OCI-LY1 (cell line): ENCODE results near the gene UBE2S.

Experiments
- H2AFZ ChIP-seq: fragments of 200-600 bp; sonication (generic), shearing (Covaris generic); 2 replicates; pipeline ENCODE4 v1.6.0; 2014; ENCODE audit warnings: antibody characterized with exemption, mild to moderate bottlenecking, low read length
- H3F3A ChIP-seq: fragments of 200-600 bp; sonication (generic), shearing (Covaris generic); 2 replicates; pipeline ENCODE4 v1.6.0; 2014; ENCODE audit warnings: mild to moderate bottlenecking, antibody characterized with exemption, low read length, moderate library complexity; ENCODE audit not compliant: insufficient read depth
- H3K27ac ChIP-seq: fragments of 200-600 bp; sonication (generic); 2 replicates; pipeline ENCODE4 v1.5.1; 2014; ENCODE audit warnings: low read length, mixed run types, mild to moderate bottlenecking, low read depth; ENCODE audit not compliant: poor library complexity, severe bottlenecking
- H3K27me3 ChIP-seq: fragments of 200-600 bp; sonication (generic); 2 replicates; pipeline ENCODE4 v1.6.0; 2014; ENCODE audit warnings: antibody characterized with exemption, mild to moderate bottlenecking, low read length, moderate library complexity; ENCODE audit not compliant: insufficient read depth
- H3K36me3 ChIP-seq: fragments of 200-600 bp; sonication (generic); 2 replicates; pipeline ENCODE4 v1.6.1; 2014; ENCODE audit warnings: mild to moderate bottlenecking, antibody characterized with exemption, low read length, moderate library complexity, mixed read lengths; ENCODE audit not compliant: insufficient read depth
- H3K4me1 ChIP-seq: fragments of 200-600 bp; sonication (generic); 2 replicates; pipeline ENCODE4 v1.5.1; 2014; ENCODE audit warnings: mild to moderate bottlenecking, low read length, moderate library complexity; ENCODE audit not compliant: insufficient read depth, severe bottlenecking
- H3K4me2 ChIP-seq: fragments of 200-600 bp; sonication (generic), shearing (Covaris generic); 2 replicates; pipeline ENCODE4 v1.6.1; 2014; ENCODE audit warnings: low read length
- H3K4me3 ChIP-seq: fragments of 200-600 bp; sonication (generic); 2 replicates; pipeline ENCODE4 v1.5.1; 2014; ENCODE audit warnings: low read length, low read depth, mild to moderate bottlenecking, mixed read lengths; ENCODE audit not compliant: poor library complexity, severe bottlenecking
- H3K79me2 ChIP-seq: fragments of 200-600 bp; shearing (Covaris generic); 2 replicates; pipeline ENCODE4 v1.6.1; 2016; ENCODE audit warnings: mixed run types, low read length, mixed read lengths; ENCODE audit not compliant: insufficient read depth
- H3K9ac ChIP-seq: fragments of 200-600 bp; sonication (generic), shearing (Covaris generic); 2 replicates; pipeline ENCODE4 v1.6.1; 2014; ENCODE audit warnings: mild to moderate bottlenecking, low read length, mixed read lengths
- H3K9me2 ChIP-seq: fragments of 200-600 bp; sonication (generic), shearing (Covaris generic); 2 replicates; pipeline ENCODE4 v1.6.1; 2014; ENCODE audit warnings: low read depth, mild to moderate bottlenecking, low read length, mixed read lengths
- H3K9me3 ChIP-seq: fragments of 200-600 bp; shearing (Covaris generic); 2 replicates; pipeline ENCODE4 v1.6.1; 2014; ENCODE audit warnings: low read length, mixed read lengths
- H4K20me1 ChIP-seq: fragments of 200-600 bp; sonication (generic), shearing (Covaris generic); 2 replicates; pipeline ENCODE4 v1.6.0; 2016; ENCODE audit warnings: mild to moderate bottlenecking, low read length; ENCODE audit not compliant: insufficient read depth
- CTCF ChIP-seq: fragments of 200-600 bp; sonication (generic), shearing (Covaris generic); IDR thresholded peaks from 2 replicates; pipeline ENCODE4 v1.5.1; 2017; ENCODE audit warnings: mild to moderate bottlenecking, antibody characterized with exemption, low read length, moderate library complexity, mixed read lengths
- EZH2 ChIP-seq: fragments of 200-600 bp; sonication (generic), shearing (Covaris generic); IDR thresholded peaks from 2 replicates; pipeline ENCODE4 v1.8.0; 2017; ENCODE audit warnings: borderline replicate concordance, mixed run types, mild to moderate bottlenecking, antibody characterized with exemption, low read length, moderate library complexity, mixed read lengths

The UBE2S gene

DNA sequence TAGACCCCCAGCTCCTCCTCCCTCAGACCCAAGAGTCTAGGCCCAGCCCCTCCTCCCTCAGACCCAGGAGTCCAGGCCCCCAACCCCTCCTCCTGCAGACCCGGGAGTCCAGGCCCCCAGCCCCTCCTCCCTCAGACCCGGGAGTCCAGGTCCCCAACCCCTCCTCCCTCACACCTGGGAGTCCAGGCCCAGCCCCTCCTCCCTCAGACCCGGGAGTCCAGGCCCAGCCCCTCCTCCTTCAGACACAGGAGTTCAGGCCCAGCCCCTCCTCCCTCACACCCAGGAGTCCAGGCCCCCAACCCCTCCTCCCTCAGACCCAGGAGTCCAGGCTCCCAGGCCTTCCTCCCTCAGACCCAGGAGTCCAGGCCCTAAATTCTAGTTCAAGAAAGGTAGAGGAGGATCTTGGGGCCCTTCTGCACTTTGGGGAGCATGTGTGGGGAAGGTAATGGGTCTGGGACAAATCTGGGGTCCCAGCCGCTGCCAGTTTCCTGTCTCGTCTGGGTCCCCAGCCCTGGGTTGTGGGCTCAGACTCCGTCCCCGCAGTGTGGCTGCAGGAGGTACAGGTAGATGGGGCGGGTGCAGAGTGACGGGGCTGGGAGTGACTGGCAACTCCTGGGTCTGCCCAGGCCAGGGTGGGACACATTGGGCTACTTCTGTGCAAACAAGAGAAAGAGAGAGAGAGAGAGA is 34.1 kb downstream of the UBE2S start:
- Histone ChIP-seq H3K9me2 (no peaks in the 10 kb centered on the region), H2AFZ (no peak overlapping the region), H3K27me3 (peaks cover 18% of the 10 kb centered on the region; the same call in 1 of the 2 replicates), H3K36me3 (no peaks in the 10 kb centered on the region), H4K20me1 (no peaks in the 10 kb centered on the region), H3K4me3 (no peak overlapping the region), H3K4me1 (peaks cover 4% of the 10 kb centered on the region), H3K79me2 (no peaks in the 10 kb centered on the region), H3K9me3 (no peaks in the 10 kb centered on the region), H3K4me2 (no peak overlapping the region), H3F3A (no peaks in the 10 kb centered on the region), H3K9ac (no peak overlapping the region), H3K27ac (no peak overlapping the region)
- TF ChIP-seq EZH2 (no peak), CTCF (no peak)

GRCh38 chr19:55372316-55373081 is 35.1 kb downstream of the UBE2S start:
- no peak overlapping the region for H3K27ac ChIP-seq
- H3K9ac ChIP-seq = no peak overlapping the region
- no peaks in the 10 kb centered on the region for H3K9me2 ChIP-seq
- TF ChIP-seq EZH2 (no peak), CTCF (no peak)
- H3K4me3 ChIP-seq = no peak overlapping the region
- peaks cover 18% of the 10 kb centered on the region; the same call in 1 of the 2 replicates for H3K27me3 ChIP-seq
- no peaks in the 10 kb centered on the region for H3K36me3 ChIP-seq
- no peaks in the 10 kb centered on the region for H3K79me2 ChIP-seq
- no peaks in the 10 kb centered on the region for H3F3A ChIP-seq
- H4K20me1 ChIP-seq = no peaks in the 10 kb centered on the region
- H2AFZ ChIP-seq = no peak overlapping the region
- H3K4me2 ChIP-seq = no peak overlapping the region
- peaks cover 4% of the 10 kb centered on the region for H3K4me1 ChIP-seq
- no peaks in the 10 kb centered on the region for H3K9me3 ChIP-seq

GRCh38 chr19:55370305-55370988 is 37.1 kb downstream of the UBE2S start, which contains the start of gene IL11:
Gene IL11, minus strand, starts transcription at chr19:55370463. Its CDS starts 153 bp downstream, at chr19:55370310.
- no peak within 1 kb of the TSS for H3K9ac ChIP-seq
- H3K4me3 ChIP-seq = no peak within 1 kb of the TSS

More at GRCh38 chr19:55370305-55370988, 37.1 kb downstream of the UBE2S start, which contains the start of gene IL11:
- no peaks in the 10 kb centered on the region for H4K20me1 ChIP-seq
- no peaks in the 10 kb centered on the region for H3K36me3 ChIP-seq
- no peak within 1 kb of the TSS for H3K27ac ChIP-seq
- H3K9me3 ChIP-seq = no peaks in the 10 kb centered on the region
- peak within 1 kb of the TSS; percentile 48; the same call in 1 of the 2 replicates for H3K4me2 ChIP-seq
- no peaks in the 10 kb centered on the region for H3K9me2 ChIP-seq
- TF ChIP-seq EZH2 = no peak
- H3K79me2 ChIP-seq = no peaks in the 10 kb centered on the region
- peaks cover 4% of the 10 kb centered on the region for H3K4me1 ChIP-seq
- peaks cover 6% of the 10 kb centered on the region; the same call in 1 of the 2 replicates for H3K27me3 ChIP-seq
- H2AFZ ChIP-seq = no peak within 1 kb of the TSS
- H3F3A ChIP-seq = no peaks in the 10 kb centered on the region
